ENCODE results near the gene GLIS1.

Gene GLIS1

DNA sequence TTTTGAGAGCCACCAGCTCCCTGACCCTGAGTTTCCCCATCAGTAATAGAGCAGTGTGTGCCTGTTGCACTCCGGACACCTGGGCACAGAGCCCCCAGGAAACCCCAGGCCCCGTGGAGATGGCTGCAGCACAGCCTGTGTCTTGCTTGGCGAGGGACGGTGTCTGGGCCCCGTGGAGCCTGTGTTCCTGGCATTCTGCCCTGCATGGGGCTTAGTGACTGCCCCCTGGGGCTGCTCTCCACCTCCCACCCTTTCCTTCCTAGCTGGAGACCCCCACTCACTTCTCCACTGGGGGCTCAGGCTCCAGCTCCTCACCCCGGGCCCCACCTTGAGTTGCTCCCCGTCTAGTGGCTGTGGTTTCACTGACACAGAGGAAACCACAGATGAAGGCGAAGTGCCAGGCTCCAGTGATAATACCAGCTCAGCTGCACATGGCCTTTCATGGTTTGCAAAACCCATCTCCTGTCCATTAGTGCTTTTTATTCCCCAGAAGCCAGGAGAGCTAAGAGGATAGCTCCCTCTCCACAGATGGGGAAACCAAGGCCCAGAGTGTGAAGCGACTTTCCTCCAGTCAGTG is 240.3 kb downstream of the GLIS1 start:
- H3F3A ChIP-seq (ENCODE audit: insufficient read depth, low read length), result no peaks in the 10 kb centered on the region
- DNase-seq, result no peak
- H3K9ac ChIP-seq (ENCODE audit: low read length), result no peak overlapping the region
- no peak overlapping the region for H3K4me3 ChIP-seq (ENCODE audit: low read length)
- TF ChIP-seq, protein P1, sequence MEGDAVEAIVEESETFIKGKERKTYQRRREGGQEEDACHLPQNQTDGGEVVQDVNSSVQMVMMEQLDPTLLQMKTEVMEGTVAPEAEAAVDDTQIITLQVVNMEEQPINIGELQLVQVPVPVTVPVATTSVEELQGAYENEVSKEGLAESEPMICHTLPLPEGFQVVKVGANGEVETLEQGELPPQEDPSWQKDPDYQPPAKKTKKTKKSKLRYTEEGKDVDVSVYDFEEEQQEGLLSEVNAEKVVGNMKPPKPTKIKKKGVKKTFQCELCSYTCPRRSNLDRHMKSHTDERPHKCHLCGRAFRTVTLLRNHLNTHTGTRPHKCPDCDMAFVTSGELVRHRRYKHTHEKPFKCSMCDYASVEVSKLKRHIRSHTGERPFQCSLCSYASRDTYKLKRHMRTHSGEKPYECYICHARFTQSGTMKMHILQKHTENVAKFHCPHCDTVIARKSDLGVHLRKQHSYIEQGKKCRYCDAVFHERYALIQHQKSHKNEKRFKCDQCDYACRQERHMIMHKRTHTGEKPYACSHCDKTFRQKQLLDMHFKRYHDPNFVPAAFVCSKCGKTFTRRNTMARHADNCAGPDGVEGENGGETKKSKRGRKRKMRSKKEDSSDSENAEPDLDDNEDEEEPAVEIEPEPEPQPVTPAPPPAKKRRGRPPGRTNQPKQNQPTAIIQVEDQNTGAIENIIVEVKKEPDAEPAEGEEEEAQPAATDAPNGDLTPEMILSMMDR (IDR thresholded peaks at IDR 0.05; ENCODE audit: low read length), result no peak
- no peak for TF ChIP-seq EZH2 (optimal IDR thresholded peaks at IDR 0.05; ENCODE audit: low read depth, low read length)
- TF ChIP-seq EZH2phosphoT487 (IDR thresholded peaks at IDR 0.05; ENCODE audit: low read length), result no peak
- peaks cover 7% of the 10 kb centered on the region; the same call in 1 of the 2 replicates for H3K27me3 ChIP-seq (replicated peaks; ENCODE audit: insufficient read depth, low read length)
- H3K9me2 ChIP-seq (replicated peaks; ENCODE audit: insufficient read depth, low read length), result no peaks in the 10 kb centered on the region
- H3K36me3 ChIP-seq (replicated peaks; ENCODE audit: insufficient read depth, low read length), result no peaks in the 10 kb centered on the region
- H2AFZ ChIP-seq (ENCODE audit: low read length), result no peak overlapping the region
- no peaks in the 10 kb centered on the region for H3K79me2 ChIP-seq (ENCODE audit: low read length)
- no peaks in the 10 kb centered on the region for H4K20me1 ChIP-seq (ENCODE audit: insufficient read depth, low read length)
- no peaks in the 10 kb centered on the region for H3K9me3 ChIP-seq (replicated peaks; ENCODE audit: insufficient read depth, low read length)
- no peak overlapping the region for H3K27ac ChIP-seq (ENCODE audit: low read length)
- H3K4me2 ChIP-seq (ENCODE audit: low read depth, low read length), result no peak overlapping the region
- no peaks in the 10 kb centered on the region for H3K4me1 ChIP-seq (ENCODE audit: low read length)

DNA sequence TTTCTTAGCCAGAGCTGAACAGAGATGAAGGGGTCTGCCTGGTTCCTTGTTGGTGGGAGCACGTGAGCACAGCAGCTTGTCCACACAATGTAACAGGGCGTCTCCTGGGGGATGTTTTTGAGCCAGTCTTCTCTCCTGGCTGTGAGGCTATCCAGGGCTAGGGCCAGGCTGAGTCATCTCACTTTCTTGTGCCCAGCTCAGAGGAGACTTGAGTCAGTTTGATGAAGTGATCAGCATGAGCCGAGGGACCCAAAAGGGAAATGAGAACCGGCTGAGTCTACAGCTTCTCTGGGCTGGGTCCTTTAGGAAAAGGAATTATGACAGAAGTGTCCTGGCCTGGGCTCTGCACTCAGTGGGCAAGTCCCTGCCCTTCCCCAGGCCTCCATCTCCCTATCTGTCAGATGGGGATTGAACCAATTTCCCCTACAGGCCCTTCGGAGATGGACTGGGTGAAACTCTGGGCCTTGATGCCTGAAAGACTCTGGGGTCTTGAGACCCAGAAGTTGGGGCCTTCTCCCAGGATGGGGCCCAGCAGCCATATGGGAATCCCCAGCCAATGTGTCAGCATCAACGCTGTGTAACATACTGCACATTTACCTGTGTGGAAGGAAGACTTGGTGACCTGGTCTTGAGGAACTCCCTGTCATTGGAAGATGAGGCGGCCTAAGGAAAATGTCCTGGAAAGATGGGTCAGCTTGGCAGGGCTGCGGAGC is 243.2 kb downstream of the GLIS1 start:
- TF ChIP-seq EZH2phosphoT487 (IDR thresholded peaks at IDR 0.05; ENCODE audit: low read length) (no peak), EZH2 (optimal IDR thresholded peaks at IDR 0.05; ENCODE audit: low read depth, low read length) (no peak)
- TF ChIP-seq, protein P1 (IDR thresholded peaks at IDR 0.05; ENCODE audit: low read length), result no peak
- Histone ChIP-seq H3K9ac (ENCODE audit: low read length) (no peak overlapping the region), H3K79me2 (ENCODE audit: low read length) (no peaks in the 10 kb centered on the region), H3K4me3 (ENCODE audit: low read length) (no peak overlapping the region), H4K20me1 (ENCODE audit: insufficient read depth, low read length) (no peaks in the 10 kb centered on the region), H3K27ac (ENCODE audit: low read length) (no peak overlapping the region), H2AFZ (ENCODE audit: low read length) (no peak overlapping the region), H3K4me1 (ENCODE audit: low read length) (no peaks in the 10 kb centered on the region), H3K9me3 (replicated peaks; ENCODE audit: insufficient read depth, low read length) (no peaks in the 10 kb centered on the region), H3K4me2 (ENCODE audit: low read depth, low read length) (no peak overlapping the region), H3F3A (ENCODE audit: insufficient read depth, low read length) (no peaks in the 10 kb centered on the region), H3K9me2 (replicated peaks; ENCODE audit: insufficient read depth, low read length) (no peaks in the 10 kb centered on the region), H3K36me3 (replicated peaks; ENCODE audit: insufficient read depth, low read length) (no peaks in the 10 kb centered on the region), H3K27me3 (replicated peaks; ENCODE audit: insufficient read depth, low read length) (no peaks in the 10 kb centered on the region; the same call in 1 of the 2 replicates)
- DNase-seq, result no peak

DNA sequence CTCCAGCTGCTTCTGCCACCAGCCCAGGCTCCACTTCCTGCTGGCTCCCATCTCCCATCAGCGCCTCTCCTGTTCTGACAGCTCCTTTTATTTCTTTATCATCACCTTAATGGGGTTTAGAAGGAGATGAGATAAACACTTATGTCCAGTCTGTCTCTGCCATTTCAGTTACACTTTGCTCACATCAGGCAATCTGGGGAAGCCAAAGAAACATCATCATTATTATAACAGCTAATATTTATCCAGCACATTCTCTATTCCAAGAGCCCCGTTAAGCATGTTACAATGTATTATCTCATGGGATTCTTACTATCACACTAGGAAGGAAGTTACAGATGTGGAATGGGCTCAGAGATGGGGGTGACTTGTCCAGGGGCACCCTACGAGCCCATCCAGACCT is 248.6 kb downstream of the GLIS1 start:
- Histone ChIP-seq H3K79me2 (ENCODE audit: low read length) (no peaks in the 10 kb centered on the region), H3K9me3 (replicated peaks; ENCODE audit: insufficient read depth, low read length) (no peaks in the 10 kb centered on the region), H3K27me3 (replicated peaks; ENCODE audit: insufficient read depth, low read length) (peaks cover 32% of the 10 kb centered on the region), H4K20me1 (ENCODE audit: insufficient read depth, low read length) (no peaks in the 10 kb centered on the region), H2AFZ (ENCODE audit: low read length) (no peak overlapping the region), H3K9ac (ENCODE audit: low read length) (no peak overlapping the region), H3K4me1 (ENCODE audit: low read length) (no peaks in the 10 kb centered on the region), H3F3A (ENCODE audit: insufficient read depth, low read length) (no peaks in the 10 kb centered on the region), H3K9me2 (replicated peaks; ENCODE audit: insufficient read depth, low read length) (no peaks in the 10 kb centered on the region), H3K27ac (ENCODE audit: low read length) (no peak overlapping the region), H3K4me3 (ENCODE audit: low read length) (no peak overlapping the region), H3K4me2 (ENCODE audit: low read depth, low read length) (no peak overlapping the region), H3K36me3 (replicated peaks; ENCODE audit: insufficient read depth, low read length) (no peaks in the 10 kb centered on the region)
- TF ChIP-seq, protein P1 (IDR thresholded peaks at IDR 0.05; ENCODE audit: low read length), result no peak
- TF ChIP-seq EZH2phosphoT487 (IDR thresholded peaks at IDR 0.05; ENCODE audit: low read length) (no peak), EZH2 (optimal IDR thresholded peaks at IDR 0.05; ENCODE audit: low read depth, low read length) (no peak)
- DNase-seq, result no peak
